NCI-H187 (cell line): ENCODE results near the gene DNAJB5.
A peak's percentile ranks its signal among the peaks of the same experiment; 100 is the strongest.
"Not testable (repeated sequence)": the region's sequence is repeated elsewhere in the genome, so short reads cannot be mapped to it uniquely, and the experiment has no call there.

Experiments used
- DNase-seq, 2 experiments: peaks; one replicate each; lab custom pipeline; 2025; lab: John Stamatoyannopoulos, UW

The DNAJB5 gene

DNA sequence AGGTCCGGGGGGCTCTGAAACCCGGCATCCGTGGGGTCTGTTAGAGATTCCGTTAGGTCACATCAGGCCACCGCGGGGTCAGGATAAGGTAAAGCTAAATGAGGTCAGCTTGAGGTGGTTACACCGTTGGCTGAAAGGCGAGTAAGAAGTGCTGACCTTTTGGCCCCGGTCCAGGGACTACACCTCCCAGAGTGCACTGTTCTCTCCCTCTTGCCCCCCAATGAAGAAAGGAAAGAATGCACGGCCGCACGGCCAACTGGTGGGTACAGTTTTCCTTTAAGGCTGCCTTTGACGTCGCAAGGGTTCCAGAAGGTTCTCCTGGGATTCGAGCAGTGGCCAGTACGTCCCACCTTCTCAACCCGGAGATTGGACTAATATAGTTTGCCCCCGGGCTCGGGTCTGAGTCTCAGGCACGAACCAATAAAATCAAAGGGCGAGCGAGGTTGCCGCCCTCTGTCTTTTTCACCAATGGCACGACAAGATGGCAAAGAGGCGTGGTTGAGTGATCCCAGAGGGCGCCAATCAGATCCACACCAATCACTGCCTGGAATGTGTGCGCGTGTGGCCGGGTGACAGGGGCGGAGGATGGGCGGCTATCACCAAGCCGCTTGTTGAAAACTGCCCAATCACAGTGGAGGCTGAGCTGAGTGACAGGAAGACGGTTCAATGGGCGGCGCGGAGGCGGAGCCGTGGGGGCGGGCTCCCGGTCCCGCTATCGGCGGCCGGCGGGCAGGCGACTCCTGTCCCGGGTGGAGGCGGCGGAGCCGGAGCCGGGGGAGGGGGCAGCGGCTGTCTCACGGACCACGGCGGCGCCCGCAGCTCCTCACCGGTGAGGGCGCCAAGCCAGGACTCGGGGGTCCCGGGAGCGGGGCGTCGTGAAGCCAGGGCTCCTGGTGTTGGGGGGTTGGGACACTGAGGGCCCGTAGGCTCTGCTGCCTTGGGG, at the start of gene DNAJB5:
DNAJB5 (plus strand) TSS at position 743 of the 943 bp plus-strand sequence. CDS start 886 bp downstream, outside the sequence.
- DNase-seq = peak; percentile 87 to 90

DNA sequence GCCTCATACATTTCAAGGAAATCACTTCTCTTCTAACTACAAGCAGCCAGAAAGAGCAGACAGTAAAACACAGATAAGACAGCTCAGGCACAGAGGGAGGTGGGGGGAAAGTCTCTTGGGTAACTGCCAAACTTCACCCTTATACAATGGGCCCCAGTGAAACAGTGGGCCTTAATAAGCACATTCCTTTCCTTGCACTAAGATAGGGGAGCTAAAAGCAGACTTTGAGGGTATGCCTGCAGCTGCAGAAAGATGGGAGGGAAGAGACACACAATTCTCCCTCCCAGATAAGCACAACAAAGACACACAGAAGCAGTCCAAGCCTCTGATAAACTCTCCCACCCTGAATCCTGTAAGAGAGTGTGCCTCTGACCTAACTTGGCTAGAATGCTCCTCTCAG, 49.6 kb upstream of the DNAJB5 start:
- not testable (repeated sequence) for DNase-seq

DNA sequence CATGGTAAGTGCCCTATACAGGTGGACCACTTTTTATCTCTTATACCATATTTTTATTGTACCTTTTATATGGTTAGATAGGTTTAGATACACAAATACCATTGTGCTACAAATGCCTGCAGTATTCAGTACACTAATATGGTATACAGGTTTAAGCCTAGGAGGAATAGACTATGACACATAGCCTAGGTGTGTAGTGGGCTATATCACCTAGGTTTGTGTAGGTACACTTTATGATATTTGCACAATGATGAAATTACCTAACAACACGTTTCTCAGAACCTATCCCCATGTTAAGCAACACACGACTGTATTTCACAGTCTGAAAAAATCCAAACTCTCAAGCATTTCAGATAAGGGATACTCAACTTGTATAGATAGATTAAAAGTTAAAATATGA, 41.1 kb upstream of the DNAJB5 start:
- no peak for DNase-seq

DNA sequence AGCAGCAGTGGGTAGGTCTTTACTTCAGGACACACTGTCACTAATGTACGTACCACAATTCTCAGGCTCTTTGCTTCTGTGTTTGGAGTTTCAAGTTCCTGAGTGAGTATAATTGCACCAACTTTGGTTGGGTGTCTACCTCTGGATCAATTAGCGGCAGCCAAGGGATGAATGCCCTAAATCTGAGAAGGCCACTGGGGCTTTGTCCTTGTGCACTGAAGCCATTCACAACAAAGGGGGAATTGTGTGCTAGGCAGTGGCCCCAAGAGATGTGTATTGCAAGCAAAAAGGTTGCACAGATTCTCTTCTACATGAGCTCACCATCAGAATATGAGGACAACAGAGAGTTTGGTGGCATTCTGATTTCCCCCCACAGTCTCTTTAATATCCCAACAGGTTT, 35.3 kb upstream of the DNAJB5 start:
- DNase-seq = no peak

DNA sequence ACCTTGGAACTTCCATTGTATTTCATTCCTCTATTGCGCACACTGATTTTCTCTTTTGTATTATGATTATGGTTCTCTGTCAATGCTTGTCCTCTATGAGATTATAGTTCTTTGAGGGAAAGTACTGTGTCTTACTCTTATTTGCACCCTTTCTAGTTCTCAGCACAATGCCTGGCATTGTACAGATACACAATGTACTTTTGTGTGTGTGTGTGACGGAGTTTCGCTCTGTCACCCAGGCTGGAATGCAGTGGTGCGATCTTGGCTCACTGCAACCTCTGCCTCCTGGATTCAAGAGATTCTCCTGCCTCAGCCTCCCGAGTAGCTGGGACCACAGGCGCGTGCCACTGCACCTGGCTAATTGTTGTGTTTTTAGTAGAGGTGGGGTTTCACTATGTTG, 33.5 kb upstream of the DNAJB5 start:
- not testable (repeated sequence) for DNase-seq

DNA sequence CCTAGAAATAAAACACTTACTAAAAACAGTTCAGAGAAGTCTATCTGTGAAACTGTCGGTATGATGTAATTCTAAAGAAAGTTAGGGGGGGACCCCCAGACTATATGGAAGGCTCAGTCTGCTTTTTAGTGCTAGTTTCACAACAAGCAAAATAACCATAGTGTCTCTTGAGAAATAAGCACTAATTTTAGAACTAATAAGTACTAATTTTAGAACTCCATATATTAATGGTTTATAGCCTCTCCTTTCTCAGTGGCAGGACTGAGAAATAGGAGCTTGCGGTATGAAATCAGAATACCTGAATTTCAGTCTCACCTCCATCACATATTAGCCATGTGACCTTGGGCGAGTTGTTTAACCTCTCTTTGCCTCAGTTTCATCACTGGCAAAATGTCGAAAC, 32.9 kb upstream of the DNAJB5 start:
- no peak for DNase-seq

DNA sequence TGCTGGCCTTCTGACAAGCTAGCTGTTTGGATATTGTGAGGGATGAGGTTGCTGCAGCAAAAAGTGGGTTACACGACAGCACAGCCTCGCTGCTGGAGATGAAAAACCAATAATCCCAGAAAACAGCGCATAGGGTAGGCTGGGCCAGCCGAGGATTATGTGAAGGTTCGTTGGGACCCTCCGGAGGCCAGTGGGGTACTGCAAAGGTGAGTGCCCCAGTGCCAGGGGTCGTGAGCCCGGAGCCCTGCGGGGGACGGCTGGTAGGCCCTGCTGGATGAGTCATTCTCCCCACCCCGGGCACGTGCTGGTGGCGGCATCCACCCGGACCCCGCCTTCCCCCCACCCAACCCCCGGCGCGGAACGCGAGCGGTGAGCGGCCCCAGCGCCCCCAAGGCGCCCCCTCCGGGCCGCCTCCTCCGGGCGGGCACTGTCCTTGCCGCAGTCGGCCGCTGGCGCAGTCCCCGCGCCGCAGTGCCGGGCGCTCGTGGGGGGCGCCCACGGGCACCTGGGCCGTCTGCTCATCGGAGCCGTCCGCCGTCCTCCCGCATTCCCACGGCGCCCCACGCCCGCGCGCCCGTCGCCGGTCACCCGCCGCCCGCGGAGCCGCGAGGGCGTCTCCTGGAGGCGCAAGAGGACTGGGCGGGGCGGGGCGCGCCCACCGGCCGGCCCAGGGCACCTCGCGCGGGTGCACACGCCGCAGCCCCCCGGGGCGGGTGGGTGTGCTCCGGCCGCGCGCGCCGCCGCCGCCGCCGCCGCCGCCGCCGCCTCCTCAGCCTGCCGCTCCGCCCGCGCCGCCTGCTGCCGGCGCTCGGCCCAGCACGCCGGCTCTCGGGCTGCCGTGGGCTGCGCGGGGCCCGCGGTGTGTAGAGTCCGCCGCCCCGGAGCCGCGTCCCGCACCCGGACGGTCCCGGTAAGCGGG, 31.8 kb upstream of the DNAJB5 start, which contains the start of gene PHF24:
PHF24 (plus strand) TSS at position 794 of the 919 bp plus-strand sequence. CDS start 13,014 bp downstream, outside the sequence.
- DNase-seq = no peak

DNA sequence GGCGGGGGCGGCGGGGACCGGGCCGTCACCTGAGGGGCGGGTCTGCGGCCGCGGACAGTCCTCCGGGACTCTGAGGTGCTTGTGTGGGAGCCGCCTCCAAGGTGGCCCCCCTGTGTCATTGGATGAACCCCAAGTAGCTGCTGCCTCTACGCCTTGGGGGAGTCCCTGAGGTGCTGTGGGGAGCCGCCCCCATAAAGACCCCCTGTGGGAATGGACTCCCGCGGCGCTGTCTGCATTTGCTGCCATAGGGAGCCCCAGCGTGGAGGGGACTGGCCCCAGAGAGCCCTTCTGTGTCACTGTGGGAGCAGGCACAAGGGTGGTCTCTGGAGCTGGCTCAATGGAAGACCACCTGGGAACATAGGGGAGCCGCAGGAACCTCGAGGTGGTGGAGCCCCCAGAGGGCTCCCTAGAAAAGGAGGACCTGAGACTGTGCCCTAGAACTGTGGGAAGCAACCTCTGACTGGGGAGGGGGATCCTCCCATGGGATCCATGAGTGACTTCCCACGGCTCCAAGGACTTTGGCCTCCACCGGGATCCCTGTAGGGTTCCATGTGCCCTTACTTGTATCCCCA, 31.0 kb upstream of the DNAJB5 start:
- no peak for DNase-seq

DNA sequence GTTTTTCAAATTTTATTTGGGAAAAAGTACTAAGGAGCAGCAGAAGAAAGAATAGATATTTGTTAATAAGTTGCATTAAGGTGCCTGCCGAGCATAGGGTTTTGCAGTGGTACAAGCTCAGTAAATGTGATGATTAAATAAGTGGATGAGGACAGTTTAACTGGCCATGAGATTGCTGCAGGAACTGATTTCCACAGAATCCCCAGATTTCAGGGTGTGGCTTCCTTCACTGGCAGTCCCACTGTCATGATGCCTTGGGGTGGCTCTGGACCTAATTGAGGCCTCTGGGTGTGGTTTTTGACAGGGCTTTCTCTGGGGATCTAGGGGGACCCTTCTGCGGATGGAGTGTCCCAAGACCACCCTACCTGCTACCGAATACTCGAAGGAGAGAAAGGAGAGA, 30.1 kb upstream of the DNAJB5 start:
- no peak for DNase-seq

DNA sequence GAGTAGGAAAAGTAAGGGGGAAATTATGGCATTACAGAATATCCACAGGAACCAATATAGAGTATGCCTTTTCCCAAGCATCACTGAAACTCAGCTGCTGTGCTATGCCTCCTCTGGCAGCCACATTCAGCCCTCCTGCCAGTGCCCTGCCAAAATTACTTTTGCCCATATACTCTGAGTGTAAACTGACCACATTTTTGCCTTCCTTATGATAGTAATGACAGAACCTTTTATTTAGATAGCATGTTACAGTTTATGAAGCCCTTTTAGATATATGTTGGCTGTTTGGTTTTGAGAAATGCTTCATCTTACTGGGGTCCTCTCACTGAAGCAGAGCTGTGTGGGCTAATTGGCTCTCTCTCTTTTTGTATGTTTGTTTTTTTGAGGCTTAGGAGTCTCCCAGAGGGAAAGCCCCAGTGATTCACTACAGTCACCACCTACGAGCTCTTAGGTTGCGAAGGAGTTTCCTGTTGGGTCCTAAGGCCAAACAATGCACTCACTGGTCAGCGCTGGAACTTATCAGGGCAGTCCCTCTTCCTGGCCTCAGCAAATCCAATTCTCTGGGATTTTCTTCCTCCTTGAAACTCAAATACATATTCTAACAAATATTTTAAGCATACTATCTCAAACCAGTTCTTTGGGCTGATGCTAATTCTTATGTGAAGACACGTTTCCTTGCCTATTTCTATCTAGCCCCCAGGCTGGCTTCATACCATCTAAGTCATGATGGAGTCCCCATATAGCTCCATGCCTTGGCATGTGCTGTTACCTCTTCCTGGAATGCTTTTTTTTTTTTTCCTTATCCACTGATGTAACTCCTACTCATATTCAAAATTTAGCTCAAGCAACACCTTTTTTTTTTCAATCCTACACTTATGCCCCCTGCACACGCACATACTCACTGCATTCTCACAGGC, 27.7 kb upstream of the DNAJB5 start:
- no peak for DNase-seq

DNA sequence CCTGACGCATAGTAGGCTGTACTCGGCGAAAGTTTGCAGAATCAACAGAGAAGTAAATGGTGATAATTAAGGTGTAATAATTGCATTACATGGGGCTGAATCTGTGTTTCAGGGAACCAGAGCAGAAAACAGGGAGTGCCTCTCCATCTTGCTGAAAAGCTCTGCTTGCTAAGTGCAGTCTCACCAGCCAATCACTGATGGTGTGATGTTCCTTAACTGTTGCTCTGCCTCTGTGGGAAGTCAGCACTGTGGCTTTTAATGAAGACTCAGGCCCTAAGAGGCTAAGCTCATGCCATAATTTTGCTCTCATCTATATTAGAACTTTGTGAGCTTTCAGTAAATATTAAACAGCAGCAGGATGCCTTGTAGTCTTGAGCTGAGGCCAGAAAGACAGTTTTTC, 27.0 kb upstream of the DNAJB5 start:
- no peak for DNase-seq

DNA sequence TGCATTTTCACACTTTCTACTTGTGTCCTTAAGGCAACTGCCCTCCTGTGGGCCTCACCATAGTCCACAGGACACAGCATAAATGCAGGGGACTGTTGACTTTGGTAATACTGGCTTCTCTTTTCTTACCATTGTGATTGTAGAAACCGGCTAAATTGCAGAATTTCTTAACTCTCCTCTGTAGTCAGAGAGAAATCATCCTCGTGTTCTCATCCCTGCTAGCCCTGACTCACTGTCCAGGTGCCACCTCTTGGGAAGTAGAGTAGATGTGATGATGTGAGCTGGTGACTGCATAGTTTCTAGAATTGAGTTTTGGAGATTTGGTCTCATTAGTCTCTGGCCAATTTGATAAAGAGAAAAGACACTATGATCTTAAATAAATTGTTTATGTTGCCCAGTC, 26.0 kb upstream of the DNAJB5 start:
- DNase-seq = no peak

DNA sequence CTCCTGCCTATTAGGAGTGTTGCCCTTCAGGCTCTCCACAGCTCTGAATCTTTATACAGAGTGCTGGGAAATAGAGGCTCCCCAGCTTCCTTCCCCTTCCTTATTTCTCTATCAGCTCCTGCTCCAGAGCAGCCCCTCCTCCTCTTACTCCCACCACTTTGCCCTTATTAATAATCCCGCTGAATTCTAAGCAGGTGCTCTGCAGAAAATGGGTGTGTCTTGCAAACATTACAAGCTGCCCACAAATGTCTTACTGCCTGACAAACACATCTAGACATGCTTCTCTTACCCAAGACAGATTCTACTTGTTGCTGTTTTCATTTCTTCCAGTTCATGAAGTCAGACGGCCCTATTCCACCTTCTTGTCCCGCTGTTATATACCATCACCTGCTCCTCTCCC, 25.1 kb upstream of the DNAJB5 start:
- DNase-seq = no peak

DNA sequence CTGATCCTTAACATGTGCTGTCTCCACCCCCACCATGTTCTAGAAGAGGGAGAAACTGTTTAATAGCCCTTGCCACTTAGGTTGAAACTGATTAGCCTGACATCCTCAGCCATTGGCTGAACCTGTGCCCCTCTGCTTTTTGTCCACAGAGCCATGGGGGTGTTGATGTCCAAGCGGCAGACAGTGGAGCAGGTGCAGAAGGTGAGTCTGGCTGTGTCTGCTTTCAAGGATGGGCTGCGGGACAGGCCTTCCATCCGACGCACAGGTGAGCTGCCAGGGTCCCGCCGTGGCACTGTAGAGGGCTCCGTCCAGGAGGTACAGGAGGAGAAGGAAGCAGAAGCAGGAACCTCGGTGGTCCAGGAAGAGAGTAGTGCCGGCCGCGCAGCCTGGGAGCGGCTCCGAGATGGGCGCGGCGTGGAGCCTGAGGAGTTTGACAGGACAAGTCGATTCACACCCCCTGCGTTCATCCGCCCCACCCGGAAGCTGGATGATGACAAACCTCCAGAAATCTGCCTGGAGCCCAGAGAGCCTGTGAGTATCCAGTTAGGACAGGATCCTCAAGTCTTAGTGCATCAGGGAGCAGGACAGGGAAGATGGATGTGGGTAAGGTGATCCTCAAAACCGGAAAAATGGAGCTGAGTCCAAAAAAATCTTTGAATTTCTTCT, 18.3 kb upstream of the DNAJB5 start:
- no peak for DNase-seq

DNA sequence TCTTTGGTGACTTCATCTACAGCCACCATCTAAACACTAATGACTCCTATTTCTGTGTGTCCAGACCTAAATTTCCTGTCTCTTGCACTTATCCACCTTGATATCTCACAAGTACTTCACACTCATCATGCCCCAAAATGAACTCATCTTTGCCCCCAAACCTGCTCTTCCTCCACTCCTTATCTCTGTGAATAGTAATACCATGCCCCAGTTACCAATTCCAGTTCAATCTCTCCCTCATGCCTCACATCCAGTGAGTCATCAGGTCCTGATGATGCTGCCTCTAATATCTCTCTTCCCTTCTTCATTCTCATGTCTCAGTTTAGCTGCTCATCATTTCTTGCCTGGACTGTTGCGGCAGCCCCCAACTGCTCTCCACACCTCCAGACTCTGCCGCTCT, 14.9 kb upstream of the DNAJB5 start:
- no peak for DNase-seq

DNA sequence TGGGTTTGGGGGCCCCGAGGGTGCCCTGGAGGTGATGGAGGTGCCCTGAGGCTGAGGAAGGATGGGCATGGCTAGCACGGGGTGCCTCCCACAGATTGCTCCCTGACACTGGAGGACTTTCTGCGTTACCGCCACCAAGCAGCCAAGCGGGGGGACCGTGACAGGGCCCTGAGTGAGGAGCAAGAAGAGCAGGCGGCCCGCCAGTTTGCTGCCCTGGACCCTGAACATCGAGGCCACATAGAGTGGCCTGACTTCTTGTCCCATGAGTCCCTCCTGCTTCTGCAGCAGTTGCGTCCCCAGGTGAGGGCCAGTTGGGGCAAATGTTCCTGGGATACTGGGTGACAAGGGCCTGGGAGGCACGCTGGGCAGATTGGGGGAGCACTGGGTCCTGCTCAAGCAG, 13.1 kb upstream of the DNAJB5 start:
- DNase-seq = no peak

DNA sequence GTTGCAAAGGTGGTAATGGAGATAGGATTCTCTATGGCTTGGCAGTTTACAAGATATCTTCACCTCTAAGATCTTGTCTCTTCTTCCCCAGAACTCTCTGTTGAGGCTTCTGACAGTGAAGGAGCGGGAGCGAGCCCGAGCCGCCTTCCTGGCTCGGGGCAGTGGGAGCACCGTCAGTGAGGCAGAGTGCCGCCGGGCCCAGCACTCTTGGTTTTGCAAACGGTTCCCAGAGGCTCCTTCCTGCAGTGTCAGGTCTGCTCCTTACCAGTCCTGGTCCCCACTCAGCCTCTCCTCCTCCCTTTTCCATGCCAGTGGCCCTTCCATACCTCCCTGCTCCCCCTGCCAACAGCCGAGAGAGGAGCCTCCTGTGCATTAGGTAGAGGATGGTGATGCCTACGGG, 12.6 kb upstream of the DNAJB5 start:
- DNase-seq = no peak

DNA sequence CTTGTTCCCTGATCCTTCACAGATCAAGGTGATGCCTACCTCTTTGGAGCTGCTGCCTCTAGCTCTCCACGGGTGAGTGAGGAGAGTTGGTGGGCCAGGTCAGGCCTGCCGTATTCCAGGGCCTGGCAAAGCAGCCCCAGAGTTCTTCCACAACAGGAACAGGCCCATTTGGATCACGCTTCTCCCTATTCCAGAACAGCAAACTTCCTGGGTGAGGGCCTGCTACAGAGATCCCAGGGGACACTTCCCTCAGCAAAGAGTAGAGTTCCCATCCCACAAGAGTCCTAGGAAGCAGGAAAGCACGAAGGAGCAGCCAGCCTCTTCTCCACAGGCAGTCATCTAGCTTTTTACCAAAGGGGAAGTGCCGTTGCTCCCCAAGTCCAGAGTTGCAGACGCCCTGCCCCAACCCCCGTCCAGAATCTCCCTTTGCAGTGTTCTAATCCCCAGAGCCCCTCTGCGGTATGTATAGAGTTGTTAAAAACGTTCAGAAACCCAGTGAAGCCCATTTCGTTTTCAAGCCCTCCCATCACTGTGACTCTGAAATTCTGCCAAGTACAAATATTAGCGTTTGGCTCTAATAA, 9.3 kb upstream of the DNAJB5 start:
- no peak for DNase-seq

DNA sequence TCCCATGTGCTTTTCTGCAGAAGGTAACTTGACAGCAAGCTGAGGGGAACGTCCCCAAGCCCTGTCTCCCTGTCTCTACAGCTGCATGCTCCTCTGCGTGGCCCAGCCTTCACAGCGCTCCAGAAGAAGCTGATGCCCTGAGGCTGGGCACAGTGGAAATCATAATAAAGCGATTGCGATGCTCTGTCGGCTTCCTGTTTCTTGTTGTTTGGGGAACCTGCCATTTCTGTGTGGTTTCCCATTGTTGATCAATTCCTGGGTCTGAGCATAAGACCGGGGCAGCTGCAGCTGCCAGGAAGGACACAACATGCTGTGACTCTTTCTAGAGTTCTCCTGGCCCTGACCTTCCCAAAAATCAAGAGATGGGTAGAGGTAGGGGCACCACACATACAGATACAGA, 7.2 kb upstream of the DNAJB5 start:
- DNase-seq = no peak

DNA sequence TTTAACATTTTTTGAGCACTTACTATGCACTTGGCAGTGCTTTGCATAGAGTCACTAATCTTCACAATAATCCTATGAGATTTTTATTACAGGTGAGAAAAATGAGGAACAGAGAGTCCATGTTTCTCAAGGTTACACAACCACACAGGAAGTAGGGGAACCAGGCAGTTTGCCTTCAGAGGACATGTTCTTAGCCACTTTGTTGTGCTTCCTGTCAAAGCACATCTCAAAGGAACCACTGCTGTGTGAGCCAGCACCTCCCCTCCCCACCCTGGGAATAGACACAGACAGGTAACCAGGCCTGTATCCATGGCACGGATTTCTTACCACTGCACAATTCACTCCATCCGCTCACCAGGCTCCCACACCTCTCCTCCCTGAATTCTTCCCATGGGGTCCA, 6.3 kb upstream of the DNAJB5 start:
- DNase-seq = no peak
